Endothelial cell of umbilical vein (primary cell): ENCODE results near the gene IZUMO4. TPM values are rescaled to one million over a fixed set of nuclear protein-coding genes. Genes with fewer than 3 reads are reported as not detected.

Experiments used
- BruUV-seq: library from RNA; stranded (reverse); fragments of 400-500 nt; replicated peaks from 2 replicates; lab custom pipeline; 2021; lab: Mats Ljungman, UMichigan
- CTCF ChIA-PET: fragments of 300-600, 350-600 bp; sonication (Branson Sonifier 250); formaldehyde crosslinking; loops from one replicate; lab custom pipeline; 2021; ENCODE audit warnings: antibody characterized with exemption, inconsistent platforms; lab: Charles Lee
- POLR2A ChIA-PET: fragments of 300-600, 350-600 bp; sonication (Branson Sonifier 250); formaldehyde crosslinking; loops from one replicate; lab custom pipeline; 2021; ENCODE audit warnings: antibody characterized with exemption, inconsistent platforms; lab: Charles Lee
- DNase-seq: peaks from one replicate; pipeline ENCODE4 v3.0.0-alpha.2; 2011; ENCODE audit warnings: low read depth, low spot score
- FAIRE-seq: peaks from 2 replicates; lab custom pipeline; 2011; peaks lifted over from hg19 to GRCh38; lab: Jason Lieb, UNC
- H2AFZ ChIP-seq: 2 replicates; pipeline ENCODE4 v1.6.0; 2012; ENCODE audit warnings: low read depth, low read length, control low read depth, inconsistent platforms
- H3K27ac ChIP-seq: 2 replicates; pipeline ENCODE4 v1.5.1; 2011; ENCODE audit warnings: low read depth, mild to moderate bottlenecking, control low read depth, low read length, moderate library complexity; ENCODE audit not compliant: insufficient read depth
- H3K27me3 ChIP-seq, 2 experiments: 2 replicates each; pipeline versions ENCODE4 v1.6.0 to v1.6.1; 2011; ENCODE audit warnings: low read length in 2 of 2, mixed read lengths in 1 of 2; ENCODE audit not compliant: control insufficient read depth in 2 of 2, insufficient read depth in 2 of 2
- H3K36me3 ChIP-seq, 2 experiments: 2 replicates in 1 of 2; 3 replicates in 1 of 2; pipeline ENCODE4 v1.5.1; 2011; ENCODE audit warnings: low read length in 2 of 2, mild to moderate bottlenecking in 1 of 2, moderate library complexity in 1 of 2; ENCODE audit not compliant: control insufficient read depth in 2 of 2, insufficient read depth in 2 of 2; ENCODE audit errors: extremely low read depth in 1 of 2
- H3K4me1 ChIP-seq: 3 replicates; pipeline ENCODE4 v1.5.1; 2011; ENCODE audit warnings: mild to moderate bottlenecking, low read length; ENCODE audit not compliant: control insufficient read depth, insufficient read depth; ENCODE audit errors: extremely low read depth
- H3K4me2 ChIP-seq: 2 replicates; pipeline ENCODE4 v1.6.1; 2011; ENCODE audit warnings: low read length, control low read depth, mixed read lengths; ENCODE audit not compliant: insufficient read depth
- H3K4me3 ChIP-seq, 3 experiments: fragments of 200-600 bp in 1 of 3; sonication (generic), shearing (Covaris generic) in 1 of 3; replicated peaks in 1 of 3; 2 replicates each; pipeline ENCODE4 v1.5.1; 2011 to 2016; ENCODE audit warnings: control low read depth in 3 of 3, low read length in 3 of 3, mild to moderate bottlenecking in 2 of 3, inconsistent platforms in 1 of 3, low read depth in 1 of 3, moderate library complexity in 1 of 3; ENCODE audit not compliant: insufficient read depth in 1 of 3
- H3K79me2 ChIP-seq: 2 replicates; pipeline ENCODE4 v1.6.0; 2012; ENCODE audit warnings: low read length, inconsistent platforms; ENCODE audit not compliant: control insufficient read depth, insufficient read depth
- H3K9ac ChIP-seq: replicated peaks from 2 replicates; pipeline ENCODE3; 2011; ENCODE audit warnings: low read length, control low read depth; ENCODE audit not compliant: insufficient read depth; ENCODE audit errors: extremely low read depth
- H3K9me1 ChIP-seq: replicated peaks from 3 replicates; pipeline ENCODE4 v1.6.0; 2011; ENCODE audit warnings: mild to moderate bottlenecking, low read length; ENCODE audit not compliant: control insufficient read depth, insufficient read depth; ENCODE audit errors: extremely low read depth
- H3K9me3 ChIP-seq: replicated peaks from 2 replicates; pipeline ENCODE4 v1.5.1; 2012; ENCODE audit warnings: low read length, inconsistent platforms; ENCODE audit not compliant: control insufficient read depth, insufficient read depth
- H4K20me1 ChIP-seq: replicated peaks from 2 replicates; pipeline ENCODE3; 2011; ENCODE audit warnings: mild to moderate bottlenecking, low read length; ENCODE audit not compliant: control insufficient read depth, insufficient read depth; ENCODE audit errors: extremely low read depth
- EZH2 ChIP-seq: IDR thresholded peaks from 2 replicates; pipeline ENCODE4 v1.6.1; 2012; ENCODE audit warnings: borderline replicate concordance, low read depth, mild to moderate bottlenecking, moderate library complexity, low read length, inconsistent platforms; ENCODE audit not compliant: severe bottlenecking
- GATA2 ChIP-seq: IDR thresholded peaks from 2 replicates; pipeline ENCODE4 v1.7.0; 2011; ENCODE audit warnings: low read depth, mild to moderate bottlenecking, moderate library complexity, mixed read lengths, low read length; ENCODE audit not compliant: insufficient read length, insufficient read depth
- JUN ChIP-seq: IDR thresholded peaks from 2 replicates; pipeline ENCODE4 v1.6.1; 2011; ENCODE audit warnings: borderline replicate concordance, low read depth; ENCODE audit not compliant: insufficient read length, insufficient read depth
- MYC ChIP-seq: IDR thresholded peaks from one replicate; pipeline ENCODE4 v1.6.1; 2011; ENCODE audit warnings: mild to moderate bottlenecking, low read depth, low read length
- POLR2A ChIP-seq: IDR thresholded peaks from 2 replicates; pipeline ENCODE4 v1.6.1; 2012; ENCODE audit warnings: low read depth, mild to moderate bottlenecking, control low read depth, low read length
- POLR2AphosphoS5 ChIP-seq: IDR thresholded peaks from 2 replicates; pipeline ENCODE4 v1.6.1; 2012; ENCODE audit warnings: low read depth, mild to moderate bottlenecking, control low read depth, low read length, moderate library complexity; ENCODE audit not compliant: insufficient read depth
- dilution Hi-C: fragments of 300-500 bp; cut with MboI; formaldehyde crosslinking; loops from one replicate; pipeline ENCODE4 v1.15.0; 2019; ENCODE audit warnings: low sequenced_read_pairs; ENCODE audit not compliant: extremely low pct_ligation_motif_present
- intact Hi-C: fragments of 100-400 bp; cut with micrococcal nuclease; formaldehyde crosslinking; loops from one replicate; pipeline ENCODE4 v1.10.0; 2022
- polyA plus RNA-seq, 4 experiments: library from polyadenylated mRNA; depleted of rRNA in 3 of 4; stranded (reverse) in 3 of 4; unstranded in 1 of 4; fragments of >200 nt; gene quantifications; 2 replicates each; pipeline versions ENCODE4 v1.2.1 to v1.2.3, GENCODE V29; 2011 to 2012; ENCODE audit warnings: missing spikeins in 1 of 4
- total RNA-seq: library from RNA; stranded (reverse); gene quantifications from 2 replicates; pipeline ENCODE4 v1.2.3, GENCODE V29; 2021
- TF ChIP-seq, protein P1 (sequence below), 2 donors: IDR thresholded peaks; 1 replicate in 1 of 2; 2 replicates in 1 of 2; pipeline ENCODE4 v1.5.1; 2011; ENCODE audit warnings: low read length in 2 of 2, mild to moderate bottlenecking in 2 of 2, moderate library complexity in 2 of 2, control low read depth in 1 of 2, inconsistent platforms in 1 of 2, low read depth in 1 of 2; ENCODE audit not compliant: insufficient read depth in 1 of 2; ENCODE audit errors: extremely low read depth in 1 of 2
- TF ChIP-seq, protein P2 (sequence below): IDR thresholded peaks from 2 replicates; pipeline ENCODE4 v1.6.1; 2011; ENCODE audit not compliant: insufficient read depth, insufficient read length

IZUMO4 gene
- total and polyA plus RNA-seq, 2 donors (not counting 3 experiments of a cell fraction or from before 2014, with no cell fraction given): 1.1 to 2.0 TPM

GRCh38 chr19:2096034-2096479 is 658 bp upstream of the IZUMO4 start, which contains the start of gene MOB3A:
Gene MOB3A (minus strand): TSS chr19:2096326. CDS start chr19:2078560, 17,766 bp downstream.
- no peak for TF ChIP-seq JUN
- TF ChIP-seq GATA2: no peak
- TF ChIP-seq, protein P1, sequence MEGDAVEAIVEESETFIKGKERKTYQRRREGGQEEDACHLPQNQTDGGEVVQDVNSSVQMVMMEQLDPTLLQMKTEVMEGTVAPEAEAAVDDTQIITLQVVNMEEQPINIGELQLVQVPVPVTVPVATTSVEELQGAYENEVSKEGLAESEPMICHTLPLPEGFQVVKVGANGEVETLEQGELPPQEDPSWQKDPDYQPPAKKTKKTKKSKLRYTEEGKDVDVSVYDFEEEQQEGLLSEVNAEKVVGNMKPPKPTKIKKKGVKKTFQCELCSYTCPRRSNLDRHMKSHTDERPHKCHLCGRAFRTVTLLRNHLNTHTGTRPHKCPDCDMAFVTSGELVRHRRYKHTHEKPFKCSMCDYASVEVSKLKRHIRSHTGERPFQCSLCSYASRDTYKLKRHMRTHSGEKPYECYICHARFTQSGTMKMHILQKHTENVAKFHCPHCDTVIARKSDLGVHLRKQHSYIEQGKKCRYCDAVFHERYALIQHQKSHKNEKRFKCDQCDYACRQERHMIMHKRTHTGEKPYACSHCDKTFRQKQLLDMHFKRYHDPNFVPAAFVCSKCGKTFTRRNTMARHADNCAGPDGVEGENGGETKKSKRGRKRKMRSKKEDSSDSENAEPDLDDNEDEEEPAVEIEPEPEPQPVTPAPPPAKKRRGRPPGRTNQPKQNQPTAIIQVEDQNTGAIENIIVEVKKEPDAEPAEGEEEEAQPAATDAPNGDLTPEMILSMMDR (IDR thresholded peaks at IDR 0.05; ENCODE audit: extremely low read depth in 1 of 2, insufficient read depth in 1 of 2, low read depth in 1 of 2, low read length in 2 of 2): peak; percentile 42 to 50
- TF ChIP-seq EZH2: no peak
- peak; percentile 71 for TF ChIP-seq MYC
- TF ChIP-seq, protein P2, sequence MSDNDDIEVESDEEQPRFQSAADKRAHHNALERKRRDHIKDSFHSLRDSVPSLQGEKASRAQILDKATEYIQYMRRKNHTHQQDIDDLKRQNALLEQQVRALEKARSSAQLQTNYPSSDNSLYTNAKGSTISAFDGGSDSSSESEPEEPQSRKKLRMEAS: peak; percentile 34
- TF ChIP-seq POLR2AphosphoS5: peak; percentile 78
- TF ChIP-seq POLR2A: no peak
- peaks cover 15% of the 10 kb centered on the region for H3K4me1 ChIP-seq
- H3K27me3 ChIP-seq: no peaks in the 10 kb centered on the region
- DNase-seq: no peak
- H3K9ac ChIP-seq: peak within 1 kb of the TSS; percentile 76
- no peaks in the 10 kb centered on the region for H3K9me3 ChIP-seq
- peak within 1 kb of the TSS; percentile 87 for H2AFZ ChIP-seq
- no TSS peak for BruUV-seq
- dilution Hi-C loops (no loop called here), intact Hi-C loops (loop anchor here (1.0 kb wide), 5 partner anchors 11 to 233 kb away; partner anchors contain the start of genes AP3D1, KLF16 and MKNK2)
- ChIA-PET CTCF (interaction anchor here (0.6 to 2.6 kb wide), 4 partner anchors 9 to 159 kb away, joined by 3 to 7 read pairs (median 4); no protein-coding TSS in a partner anchor), POLR2A (no interaction called here)
- peak within 1 kb of the TSS; percentile 87 for H3K4me2 ChIP-seq
- peak within 1 kb of the TSS; percentile 58 to 90 (median 75) for H3K4me3 ChIP-seq
- H3K27ac ChIP-seq: peak within 1 kb of the TSS; percentile 75
- H3K9me1 ChIP-seq: no peaks in the 10 kb centered on the region
- H3K79me2 ChIP-seq: peaks cover 29% of the 10 kb centered on the region
- H4K20me1 ChIP-seq: no peaks in the 10 kb centered on the region
- peaks cover 0 to 15% of the 10 kb centered on the region in 2 experiments for H3K36me3 ChIP-seq
- FAIRE-seq: peak; percentile 66
